HL-60 (cell line): ENCODE measurements around the gene MAP1B.

Experiments
- DNase-seq, 2 experiments: peaks; one replicate each; pipeline ENCODE4 v3.0.0-alpha.2; 2010 to 2020; ENCODE audit warnings: low read depth in 1 of 2, low spot score in 1 of 2
- H3K27ac ChIP-seq: fragments of 250-450 bp; sonication (Bioruptor Pico); replicated peaks from 2 replicates; pipeline ENCODE4 v1.5.1; 2020; ENCODE audit warnings: mild to moderate bottlenecking, moderate library complexity
- H3K27me3 ChIP-seq: fragments of 250-450 bp; sonication (Bioruptor Pico); 2 replicates; pipeline ENCODE4 v1.5.1; 2021; ENCODE audit warnings: mild to moderate bottlenecking, moderate library complexity; ENCODE audit not compliant: insufficient read depth, poor library complexity, severe bottlenecking
- H3K4me3 ChIP-seq: replicated peaks from 2 replicates; pipeline ENCODE4 v1.5.1; 2011; ENCODE audit warnings: mild to moderate bottlenecking, control low read depth, low read length; ENCODE audit not compliant: insufficient read depth
- GABPA ChIP-seq: IDR thresholded peaks from 2 replicates; pipeline ENCODE4 v1.6.1; 2012; ENCODE audit warnings: low read depth
- POLR2AphosphoS5 ChIP-seq: IDR thresholded peaks from 2 replicates; pipeline ENCODE4 v1.6.1; 2012; ENCODE audit warnings: low read depth
- SPI1 ChIP-seq: IDR thresholded peaks from 2 replicates; pipeline ENCODE4 v1.6.1; 2012; ENCODE audit warnings: low read depth, mild to moderate bottlenecking, borderline replicate concordance
- TF ChIP-seq, protein P1 (sequence below): IDR thresholded peaks from one replicate; pipeline ENCODE4 v1.5.1; 2011; ENCODE audit warnings: low read length, control low read depth, inconsistent platforms; ENCODE audit not compliant: insufficient read depth
- TF ChIP-seq, protein P2 (sequence below): IDR thresholded peaks from 2 replicates; pipeline ENCODE4 v1.6.1; 2012; ENCODE audit warnings: low read depth; ENCODE audit not compliant: insufficient replicate concordance

The MAP1B gene

GRCh38 chr5:72160959-72161358 is 53.7 kb downstream of the MAP1B start:
- DNase-seq, result no peak

DNA sequence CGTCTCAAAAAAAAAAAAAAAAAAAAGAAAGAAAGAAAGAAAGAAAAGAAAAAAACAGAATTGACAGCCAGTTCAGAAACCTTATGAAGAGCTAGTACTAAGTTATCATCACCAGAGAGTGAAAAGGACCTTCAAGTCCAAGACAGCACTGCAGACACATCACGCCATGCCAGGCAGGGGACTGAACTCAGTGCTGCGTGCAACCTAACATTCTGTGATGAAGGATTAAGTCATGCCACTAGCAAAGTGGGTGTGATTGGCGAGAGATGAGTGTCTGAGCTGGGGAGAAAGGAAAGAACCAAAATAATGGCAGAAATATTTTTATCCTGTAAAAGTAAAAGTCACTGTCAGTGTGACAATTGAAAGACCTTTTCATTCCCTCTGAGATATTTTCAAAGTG is 54.7 kb downstream of the MAP1B start:
- TF ChIP-seq, protein P1, sequence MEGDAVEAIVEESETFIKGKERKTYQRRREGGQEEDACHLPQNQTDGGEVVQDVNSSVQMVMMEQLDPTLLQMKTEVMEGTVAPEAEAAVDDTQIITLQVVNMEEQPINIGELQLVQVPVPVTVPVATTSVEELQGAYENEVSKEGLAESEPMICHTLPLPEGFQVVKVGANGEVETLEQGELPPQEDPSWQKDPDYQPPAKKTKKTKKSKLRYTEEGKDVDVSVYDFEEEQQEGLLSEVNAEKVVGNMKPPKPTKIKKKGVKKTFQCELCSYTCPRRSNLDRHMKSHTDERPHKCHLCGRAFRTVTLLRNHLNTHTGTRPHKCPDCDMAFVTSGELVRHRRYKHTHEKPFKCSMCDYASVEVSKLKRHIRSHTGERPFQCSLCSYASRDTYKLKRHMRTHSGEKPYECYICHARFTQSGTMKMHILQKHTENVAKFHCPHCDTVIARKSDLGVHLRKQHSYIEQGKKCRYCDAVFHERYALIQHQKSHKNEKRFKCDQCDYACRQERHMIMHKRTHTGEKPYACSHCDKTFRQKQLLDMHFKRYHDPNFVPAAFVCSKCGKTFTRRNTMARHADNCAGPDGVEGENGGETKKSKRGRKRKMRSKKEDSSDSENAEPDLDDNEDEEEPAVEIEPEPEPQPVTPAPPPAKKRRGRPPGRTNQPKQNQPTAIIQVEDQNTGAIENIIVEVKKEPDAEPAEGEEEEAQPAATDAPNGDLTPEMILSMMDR, result no peak
- no peak for TF ChIP-seq POLR2AphosphoS5
- no peak for TF ChIP-seq GABPA
- no peak for TF ChIP-seq SPI1
- TF ChIP-seq, protein P2, sequence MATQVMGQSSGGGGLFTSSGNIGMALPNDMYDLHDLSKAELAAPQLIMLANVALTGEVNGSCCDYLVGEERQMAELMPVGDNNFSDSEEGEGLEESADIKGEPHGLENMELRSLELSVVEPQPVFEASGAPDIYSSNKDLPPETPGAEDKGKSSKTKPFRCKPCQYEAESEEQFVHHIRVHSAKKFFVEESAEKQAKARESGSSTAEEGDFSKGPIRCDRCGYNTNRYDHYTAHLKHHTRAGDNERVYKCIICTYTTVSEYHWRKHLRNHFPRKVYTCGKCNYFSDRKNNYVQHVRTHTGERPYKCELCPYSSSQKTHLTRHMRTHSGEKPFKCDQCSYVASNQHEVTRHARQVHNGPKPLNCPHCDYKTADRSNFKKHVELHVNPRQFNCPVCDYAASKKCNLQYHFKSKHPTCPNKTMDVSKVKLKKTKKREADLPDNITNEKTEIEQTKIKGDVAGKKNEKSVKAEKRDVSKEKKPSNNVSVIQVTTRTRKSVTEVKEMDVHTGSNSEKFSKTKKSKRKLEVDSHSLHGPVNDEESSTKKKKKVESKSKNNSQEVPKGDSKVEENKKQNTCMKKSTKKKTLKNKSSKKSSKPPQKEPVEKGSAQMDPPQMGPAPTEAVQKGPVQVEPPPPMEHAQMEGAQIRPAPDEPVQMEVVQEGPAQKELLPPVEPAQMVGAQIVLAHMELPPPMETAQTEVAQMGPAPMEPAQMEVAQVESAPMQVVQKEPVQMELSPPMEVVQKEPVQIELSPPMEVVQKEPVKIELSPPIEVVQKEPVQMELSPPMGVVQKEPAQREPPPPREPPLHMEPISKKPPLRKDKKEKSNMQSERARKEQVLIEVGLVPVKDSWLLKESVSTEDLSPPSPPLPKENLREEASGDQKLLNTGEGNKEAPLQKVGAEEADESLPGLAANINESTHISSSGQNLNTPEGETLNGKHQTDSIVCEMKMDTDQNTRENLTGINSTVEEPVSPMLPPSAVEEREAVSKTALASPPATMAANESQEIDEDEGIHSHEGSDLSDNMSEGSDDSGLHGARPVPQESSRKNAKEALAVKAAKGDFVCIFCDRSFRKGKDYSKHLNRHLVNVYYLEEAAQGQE, result no peak
- Histone ChIP-seq H3K27ac (no peak overlapping the region), H3K27me3 (no peaks in the 10 kb centered on the region), H3K4me3 (no peak overlapping the region)
- DNase-seq, result no peak

More at GRCh38 chr5:72160959-72161358, 53.7 kb downstream of the MAP1B start:
- no peak overlapping the region for H3K27ac ChIP-seq
- H3K27me3 ChIP-seq, result no peaks in the 10 kb centered on the region
- TF ChIP-seq GABPA (no peak), SPI1 (no peak), POLR2AphosphoS5 (no peak)
- TF ChIP-seq, protein P1, result no peak
- TF ChIP-seq, protein P2, result no peak
- no peak overlapping the region for H3K4me3 ChIP-seq

DNA sequence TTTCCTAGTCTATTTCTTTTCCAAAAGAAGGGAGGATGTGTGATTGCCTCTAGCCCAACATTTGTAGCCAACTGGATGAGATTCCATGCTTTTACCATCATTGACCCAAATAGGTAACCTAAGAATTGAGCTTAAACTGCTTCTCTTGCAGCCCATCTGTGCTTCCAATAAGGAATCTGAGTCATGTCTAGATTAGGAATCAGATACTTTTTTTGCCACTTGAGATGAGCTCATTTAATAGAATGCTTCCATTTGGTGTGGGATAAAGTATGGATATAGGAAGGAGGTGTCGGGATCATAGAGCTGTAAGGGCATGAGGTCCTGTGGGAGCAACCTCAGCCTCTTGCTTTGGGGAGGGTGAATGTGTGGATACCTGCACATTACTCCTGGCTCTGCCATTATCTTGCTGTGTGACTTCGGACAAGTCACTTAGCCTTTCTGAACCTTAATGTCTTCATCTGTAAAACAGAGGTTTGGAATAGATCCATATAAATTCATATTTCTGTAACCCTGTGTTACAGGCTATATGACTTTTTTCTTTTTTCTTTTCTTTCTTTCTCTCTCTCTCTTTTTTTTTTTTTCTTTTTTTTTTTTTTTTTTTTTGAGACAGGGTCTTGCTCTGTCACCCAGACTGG is 56.2 kb downstream of the MAP1B start:
- Histone ChIP-seq H3K27me3 (no peaks in the 10 kb centered on the region), H3K27ac (no peak overlapping the region), H3K4me3 (no peak overlapping the region)
- TF ChIP-seq, protein P2, result no peak
- TF ChIP-seq, protein P1, result no peak
- TF ChIP-seq POLR2AphosphoS5 (no peak), GABPA (no peak), SPI1 (no peak)
- no peak for DNase-seq
